Tibial artery (tissue), 4 donors: ENCODE measurements around the gene MACROD2.

Source experiments
- DNase-seq, 2 donors: peaks; one replicate each; pipeline ENCODE4 v3.0.0-alpha.2; 2019
- H3K27ac ChIP-seq, 2 donors: fragments of 200-600 bp; sonication (generic) in 1 of 2; 1 replicate in 1 of 2; 2 replicates in 1 of 2; pipeline ENCODE4 v1.5.1; 2018 to 2019; ENCODE audit warnings: mild to moderate bottlenecking in 1 of 2
- H3K27me3 ChIP-seq, 2 donors: fragments of 200-600 bp; sonication (generic) in 1 of 2; one replicate each; pipeline versions ENCODE4 v1.5.1 to v1.6.0; 2016 to 2019
- H3K36me3 ChIP-seq, 3 donors: fragments of 200-600 bp; sonication (generic) in 2 of 3; one replicate each; pipeline ENCODE4 v1.5.1; 2016 to 2019; ENCODE audit warnings: mild to moderate bottlenecking in 2 of 3
- H3K4me1 ChIP-seq, 4 donors: fragments of 200-600 bp; sonication (generic) in 2 of 4; 1 replicate in 3 of 4; 2 replicates in 1 of 4; pipeline ENCODE4 v1.5.1; 2016 to 2019
- H3K4me3 ChIP-seq, 2 donors: fragments of 200-600 bp; sonication (generic) in 1 of 2; 1 replicate in 1 of 2; 2 replicates in 1 of 2; pipeline ENCODE4 v1.5.1; 2018 to 2019; ENCODE audit warnings: mild to moderate bottlenecking in 2 of 2
- H3K9me3 ChIP-seq, 3 donors: fragments of 200-600 bp; sonication (generic) in 1 of 3; one replicate each; pipeline ENCODE4 v1.5.1; 2016 to 2019
- intact Hi-C: fragments of 100-400 bp; cut with DNase I; formaldehyde crosslinking; loops from one replicate; pipeline ENCODE4 v1.15.0; 2023; ENCODE audit warnings: low total_unique reads
- TF ChIP-seq, protein P1 (sequence below), 2 experiments: fragments of 200-600 bp in 1 of 2; fragments of 450-650 bp in 1 of 2; IDR thresholded peaks; one replicate each; pipeline ENCODE4 v1.5.1; 2017 to 2019; ENCODE audit warnings: antibody characterized with exemption in 2 of 2, mild to moderate bottlenecking in 1 of 2, moderate library complexity in 1 of 2

Gene MACROD2

DNA sequence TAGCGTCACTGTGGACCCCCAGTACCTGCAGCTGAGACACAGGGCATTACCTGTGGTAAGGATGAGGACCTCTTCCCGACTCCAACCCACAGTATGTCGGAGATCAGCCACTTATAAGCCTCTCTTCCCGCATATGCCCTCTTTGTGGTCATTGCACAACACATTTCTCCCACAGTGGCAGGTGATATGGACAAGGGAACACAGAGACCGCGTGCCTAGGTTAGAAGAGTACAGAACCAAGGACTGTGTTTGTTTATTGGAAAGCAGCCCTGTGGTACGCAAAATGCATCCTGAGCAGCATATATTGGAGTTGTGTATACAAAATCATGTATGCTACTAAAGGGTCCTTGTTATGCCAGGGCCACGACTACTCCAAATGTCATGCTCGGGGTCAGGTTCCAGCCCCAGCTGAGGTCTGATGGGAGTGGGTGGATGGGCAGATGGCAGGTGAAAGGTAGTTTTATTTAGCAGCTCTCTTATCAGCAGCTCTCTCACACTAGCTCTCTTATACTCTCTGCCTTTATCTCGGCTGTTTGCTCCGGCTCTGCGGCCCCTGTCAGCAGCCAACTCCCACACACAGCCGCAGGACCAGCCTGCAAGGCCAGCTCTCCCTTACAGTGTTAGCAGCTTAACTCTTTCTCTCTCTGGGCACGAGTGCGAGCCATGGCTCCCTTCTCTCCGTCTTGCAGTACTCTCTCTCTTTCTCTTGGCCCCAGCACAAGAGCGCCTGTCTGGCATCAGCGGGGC is 2009.0 kb downstream of the MACROD2 start:
- no peak overlapping the region for H3K27ac ChIP-seq
- H3K4me1 ChIP-seq: no peaks in the 10 kb centered on the region
- H3K36me3 ChIP-seq: no peaks in the 10 kb centered on the region
- intact Hi-C loops: no loop called here
- no peak for DNase-seq
- H3K27me3 ChIP-seq: no peaks in the 10 kb centered on the region
- H3K4me3 ChIP-seq: no peak overlapping the region
- H3K9me3 ChIP-seq: no peaks in the 10 kb centered on the region
- TF ChIP-seq, protein P1, sequence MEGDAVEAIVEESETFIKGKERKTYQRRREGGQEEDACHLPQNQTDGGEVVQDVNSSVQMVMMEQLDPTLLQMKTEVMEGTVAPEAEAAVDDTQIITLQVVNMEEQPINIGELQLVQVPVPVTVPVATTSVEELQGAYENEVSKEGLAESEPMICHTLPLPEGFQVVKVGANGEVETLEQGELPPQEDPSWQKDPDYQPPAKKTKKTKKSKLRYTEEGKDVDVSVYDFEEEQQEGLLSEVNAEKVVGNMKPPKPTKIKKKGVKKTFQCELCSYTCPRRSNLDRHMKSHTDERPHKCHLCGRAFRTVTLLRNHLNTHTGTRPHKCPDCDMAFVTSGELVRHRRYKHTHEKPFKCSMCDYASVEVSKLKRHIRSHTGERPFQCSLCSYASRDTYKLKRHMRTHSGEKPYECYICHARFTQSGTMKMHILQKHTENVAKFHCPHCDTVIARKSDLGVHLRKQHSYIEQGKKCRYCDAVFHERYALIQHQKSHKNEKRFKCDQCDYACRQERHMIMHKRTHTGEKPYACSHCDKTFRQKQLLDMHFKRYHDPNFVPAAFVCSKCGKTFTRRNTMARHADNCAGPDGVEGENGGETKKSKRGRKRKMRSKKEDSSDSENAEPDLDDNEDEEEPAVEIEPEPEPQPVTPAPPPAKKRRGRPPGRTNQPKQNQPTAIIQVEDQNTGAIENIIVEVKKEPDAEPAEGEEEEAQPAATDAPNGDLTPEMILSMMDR (IDR thresholded peaks at IDR 0.05): no peak

DNA sequence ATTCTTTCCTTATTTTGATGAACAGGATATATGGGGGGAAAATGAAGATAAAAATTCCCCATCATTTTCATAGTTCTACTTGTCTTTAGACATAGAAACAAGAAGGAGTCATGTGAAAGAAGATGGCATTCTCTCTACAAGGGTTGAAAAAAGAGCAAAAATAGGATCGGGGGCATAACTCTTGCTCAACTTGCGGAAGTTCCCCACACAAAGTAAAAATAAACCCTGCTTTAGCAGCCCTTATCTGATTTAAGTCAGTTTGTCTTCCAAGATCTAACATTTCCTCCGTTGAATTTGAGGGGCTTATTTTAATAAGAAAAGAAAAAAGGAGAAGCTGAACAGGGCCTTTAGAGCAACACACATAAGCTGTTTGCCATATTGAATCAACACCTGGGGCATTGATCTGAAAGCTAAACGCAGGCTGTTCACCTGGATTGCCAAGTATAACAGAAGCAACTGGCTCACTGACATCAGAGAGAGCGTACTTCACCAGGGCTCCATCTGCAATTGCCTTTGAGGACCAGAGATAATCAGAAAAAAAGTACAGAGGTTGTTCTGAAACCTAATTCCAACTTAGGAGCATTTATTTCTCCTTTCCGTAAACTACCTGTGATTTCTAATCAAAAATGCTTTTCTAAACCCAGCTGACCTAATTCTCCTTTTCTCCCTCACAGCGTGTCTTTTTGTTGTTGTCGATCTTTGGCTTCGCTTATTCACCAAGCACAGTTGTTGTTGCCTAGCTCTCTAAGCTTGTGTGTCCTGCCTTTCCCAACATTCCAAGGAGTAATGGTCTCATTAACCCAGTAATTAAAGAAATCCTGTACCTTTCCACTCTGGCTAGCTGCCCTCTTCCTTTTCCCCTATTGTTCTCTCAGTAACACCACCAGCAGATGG is 2010.0 kb downstream of the MACROD2 start:
- TF ChIP-seq, protein P1 (IDR thresholded peaks at IDR 0.05): no peak
- DNase-seq: no peak
- no peaks in the 10 kb centered on the region for H3K4me1 ChIP-seq
- H3K27ac ChIP-seq: no peak overlapping the region
- no peaks in the 10 kb centered on the region for H3K36me3 ChIP-seq
- no peaks in the 10 kb centered on the region for H3K27me3 ChIP-seq
- no peak overlapping the region for H3K4me3 ChIP-seq
- H3K9me3 ChIP-seq: no peaks in the 10 kb centered on the region
- intact Hi-C loops: no loop called here

DNA sequence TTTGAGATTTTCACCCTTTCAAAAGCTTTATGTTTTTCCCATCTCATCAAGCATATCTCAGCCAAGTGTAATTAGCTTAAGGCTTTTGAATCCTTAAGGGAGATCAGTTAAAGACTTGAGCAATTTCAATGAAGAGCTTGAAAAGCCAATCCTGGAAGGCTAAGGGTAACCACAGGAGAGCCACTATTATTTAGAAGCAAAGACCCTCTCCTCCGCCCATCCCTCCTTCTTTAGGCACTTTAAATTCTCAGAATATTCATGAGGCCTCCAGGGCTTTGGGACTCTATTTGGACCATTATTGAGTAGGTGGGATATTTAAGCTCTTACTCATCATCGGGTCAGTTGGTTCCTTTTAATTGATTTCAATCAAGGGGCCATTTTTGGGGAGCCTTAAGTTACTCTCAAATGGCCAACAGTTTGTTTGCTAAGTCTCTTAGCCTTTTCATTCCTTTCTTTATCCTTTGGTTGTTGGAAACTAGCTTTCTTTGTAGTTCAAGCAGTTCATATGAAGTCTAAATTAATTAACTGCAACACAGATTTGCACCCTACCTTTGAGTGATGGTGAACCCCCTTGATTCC is 2010.7 kb downstream of the MACROD2 start:
- DNase-seq: no peak
- TF ChIP-seq, protein P1 (IDR thresholded peaks at IDR 0.05): no peak
- H3K4me1 ChIP-seq: no peaks in the 10 kb centered on the region
- H3K27me3 ChIP-seq: no peaks in the 10 kb centered on the region
- H3K36me3 ChIP-seq: no peaks in the 10 kb centered on the region
- no peak overlapping the region for H3K27ac ChIP-seq
- intact Hi-C loops: no loop called here
- H3K9me3 ChIP-seq: no peaks in the 10 kb centered on the region
- no peak overlapping the region for H3K4me3 ChIP-seq

DNA sequence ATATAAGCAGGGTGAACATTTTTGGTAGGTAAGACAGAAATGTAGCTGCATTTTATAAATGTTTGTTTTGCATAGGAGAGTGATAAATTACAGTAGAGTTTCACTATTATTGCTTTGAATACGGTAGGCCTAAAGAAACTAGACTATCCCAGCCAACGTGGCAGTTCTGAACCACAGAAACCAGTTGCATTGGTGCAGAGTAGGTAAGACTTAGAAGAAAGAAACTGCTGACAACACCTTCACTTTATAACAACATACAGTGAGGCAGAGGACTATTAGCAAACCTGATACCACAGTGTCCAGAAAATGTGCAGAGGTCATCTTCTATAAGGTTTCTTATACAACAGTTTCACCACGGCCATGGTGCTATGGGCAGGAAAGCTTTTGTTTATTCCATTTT is 2011.8 kb downstream of the MACROD2 start:
- DNase-seq: no peak
- no peaks in the 10 kb centered on the region for H3K36me3 ChIP-seq
- H3K4me1 ChIP-seq: no peaks in the 10 kb centered on the region
- no peak overlapping the region for H3K27ac ChIP-seq
- no peaks in the 10 kb centered on the region for H3K9me3 ChIP-seq
- no peaks in the 10 kb centered on the region for H3K27me3 ChIP-seq
- no peak overlapping the region for H3K4me3 ChIP-seq
- TF ChIP-seq, protein P1 (IDR thresholded peaks at IDR 0.05): no peak
- intact Hi-C loops: no loop called here

DNA sequence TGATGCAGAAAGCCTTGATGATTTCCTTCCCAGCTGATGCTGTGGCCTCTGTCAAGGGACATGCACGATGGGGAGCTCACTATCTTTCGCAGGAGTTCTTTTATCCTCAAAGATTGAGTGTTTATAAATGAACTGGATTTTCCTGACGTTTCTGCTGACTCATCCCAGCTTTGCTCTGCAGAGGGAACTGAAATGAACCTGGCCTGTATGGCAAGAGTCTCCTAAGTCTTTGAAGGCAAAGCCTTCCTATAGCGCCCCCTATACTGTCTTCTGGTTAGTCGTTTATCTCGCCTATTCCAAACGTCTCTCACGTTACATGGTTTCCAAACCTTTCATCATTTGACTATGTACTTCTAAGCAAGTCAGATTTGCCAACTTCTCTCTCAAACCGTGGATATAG is 2012.6 kb downstream of the MACROD2 start:
- DNase-seq: no peak
- Histone ChIP-seq H3K27ac (no peak overlapping the region), H3K4me3 (no peak overlapping the region), H3K9me3 (no peaks in the 10 kb centered on the region), H3K36me3 (no peaks in the 10 kb centered on the region), H3K27me3 (no peaks in the 10 kb centered on the region), H3K4me1 (no peaks in the 10 kb centered on the region)
- intact Hi-C loops: no loop called here
- TF ChIP-seq, protein P1 (IDR thresholded peaks at IDR 0.05): no peak
